CD4-positive, CD25-positive, alpha-beta regulatory T cell (primary cell): ENCODE measurements around the gene SPTBN2. TPM values are rescaled to one million over a fixed set of nuclear protein-coding genes. Genes with fewer than 3 reads are reported as not detected.

Experiments
- ATAC-seq, 2 donors: fragments of 150-1000 bp; cut with Tn5 transposase; one replicate each; pipeline ENCODE4 v1.10.0; 2021; ENCODE audit warnings: low read depth in 2 of 2, moderate number of reproducible peaks in 2 of 2, moderate library complexity in 1 of 2
- DNase-seq, 3 donors: peaks; one replicate each; pipeline versions ENCODE4 v3.0.0 to v3.0.0-alpha.2; 2012 to 2022; ENCODE audit warnings: mixed read lengths in 1 of 3
- H3K27ac ChIP-seq: one replicate; pipeline ENCODE4 v1.7.0; 2013; ENCODE audit warnings: mild to moderate bottlenecking, low read length; ENCODE audit not compliant: insufficient read depth, poor library complexity, severe bottlenecking
- H3K27me3 ChIP-seq: one replicate; pipeline ENCODE4 v1.7.0; 2013; ENCODE audit warnings: low read length; ENCODE audit not compliant: control insufficient read depth, insufficient read depth
- H3K36me3 ChIP-seq: one replicate; pipeline ENCODE4 v1.7.0; 2013; ENCODE audit warnings: mild to moderate bottlenecking, low read length, moderate library complexity; ENCODE audit not compliant: control insufficient read depth, insufficient read depth
- H3K4me1 ChIP-seq: 2 replicates; pipeline ENCODE4 v1.7.0; 2013; ENCODE audit warnings: mild to moderate bottlenecking, low read length; ENCODE audit not compliant: insufficient read depth, control insufficient read depth, poor library complexity, severe bottlenecking
- H3K4me3 ChIP-seq: one replicate; pipeline ENCODE4 v1.7.0; 2013; ENCODE audit warnings: low read depth, mild to moderate bottlenecking, low read length, moderate library complexity
- H3K9me3 ChIP-seq, 2 experiments: 1 replicate in 1 of 2; 2 replicates in 1 of 2; pipeline ENCODE4 v1.7.0; 2013; ENCODE audit warnings: low read length in 2 of 2, mild to moderate bottlenecking in 1 of 2, moderate library complexity in 1 of 2; ENCODE audit not compliant: control insufficient read depth in 2 of 2
- H3K27ac Mint-ChIP-seq, 3 donors: one replicate each; pipeline ENCODE4 v1.8.0; 2020 to 2022; ENCODE audit warnings: mild to moderate bottlenecking in 3 of 3, mixed read lengths in 3 of 3, moderate library complexity in 2 of 3
- H3K27me3 Mint-ChIP-seq: one replicate; pipeline ENCODE4 v1.8.0; 2022; ENCODE audit warnings: mild to moderate bottlenecking, mixed read lengths
- H3K36me3 Mint-ChIP-seq: one replicate; pipeline ENCODE4 v1.8.0; 2020; ENCODE audit warnings: mixed read lengths
- H3K4me1 Mint-ChIP-seq, 4 donors: one replicate each; pipeline ENCODE4 v1.8.0; 2020 to 2022; ENCODE audit warnings: mixed read lengths in 4 of 4, mild to moderate bottlenecking in 1 of 4
- H3K4me3 Mint-ChIP-seq, 4 donors: one replicate each; pipeline ENCODE4 v1.8.0; 2020 to 2022; ENCODE audit warnings: mild to moderate bottlenecking in 4 of 4, mixed read lengths in 4 of 4, moderate library complexity in 3 of 4
- H3K9me3 Mint-ChIP-seq, 7 donors: one replicate each; pipeline ENCODE4 v1.8.0; 2020 to 2022; ENCODE audit warnings: mixed read lengths in 7 of 7, mild to moderate bottlenecking in 3 of 7, moderate library complexity in 2 of 7
- polyA plus RNA-seq, 4 donors: library from polyadenylated mRNA; unstranded; fragments of 300-500 nt; fragmentation: Illumina TruSeq; gene quantifications; one replicate each; pipeline ENCODE4 v1.2.3, GENCODE V29; 2021
- total RNA-seq: library from RNA; stranded (reverse); gene quantifications from one replicate; pipeline ENCODE4 v1.2.3, GENCODE V29; 2022

SPTBN2 gene
- total and polyA plus RNA-seq, 5 donors from 2014 or later, result 0.52 TPM; not detected in 4

GRCh38 chr11:66691311-66691980 lies 37.6 kb downstream of the SPTBN2 start:
- DNase-seq (no peak), ATAC-seq (no peak)
- Mint-ChIP-seq H3K27me3 (peaks cover 4% of the 10 kb centered on the region), H3K4me3 (no peak overlapping the region), H3K9me3 (no peaks in the 10 kb centered on the region), H3K36me3 (no peaks in the 10 kb centered on the region), H3K4me1 (peaks cover 0 to 5% (median 2%) of the 10 kb centered on the region in 4 donors), H3K27ac (no peak overlapping the region)
- Histone ChIP-seq H3K4me3 (no peak overlapping the region), H3K36me3 (no peaks in the 10 kb centered on the region), H3K27ac (no peak overlapping the region), H3K27me3 (no peaks in the 10 kb centered on the region), H3K4me1 (no peaks in the 10 kb centered on the region), H3K9me3 (no peaks in the 10 kb centered on the region)

- Mint-ChIP-seq H3K27ac (no peak overlapping the region), H3K9me3 (peaks cover 0 to 2% (median 0%) of the 10 kb centered on the region in 7 donors), H3K4me1 (peaks cover 0 to 5% (median 2%) of the 10 kb centered on the region in 4 donors), H3K36me3 (no peaks in the 10 kb centered on the region), H3K4me3 (no peak overlapping the region), H3K27me3 (peaks cover 4% of the 10 kb centered on the region)
- no peaks in the 10 kb centered on the region for H3K4me1 ChIP-seq
- no peaks in the 10 kb centered on the region for H3K36me3 ChIP-seq
- no peaks in the 10 kb centered on the region for H3K27me3 ChIP-seq
- H3K4me3 ChIP-seq, result no peak overlapping the region
- DNase-seq (no peak), ATAC-seq (no peak)
- no peak overlapping the region for H3K27ac ChIP-seq
- no peaks in the 10 kb centered on the region for H3K9me3 ChIP-seq
Measured at GRCh38 chr11:66689661-66690590, 39.1 kb downstream of the SPTBN2 start.

DNA sequence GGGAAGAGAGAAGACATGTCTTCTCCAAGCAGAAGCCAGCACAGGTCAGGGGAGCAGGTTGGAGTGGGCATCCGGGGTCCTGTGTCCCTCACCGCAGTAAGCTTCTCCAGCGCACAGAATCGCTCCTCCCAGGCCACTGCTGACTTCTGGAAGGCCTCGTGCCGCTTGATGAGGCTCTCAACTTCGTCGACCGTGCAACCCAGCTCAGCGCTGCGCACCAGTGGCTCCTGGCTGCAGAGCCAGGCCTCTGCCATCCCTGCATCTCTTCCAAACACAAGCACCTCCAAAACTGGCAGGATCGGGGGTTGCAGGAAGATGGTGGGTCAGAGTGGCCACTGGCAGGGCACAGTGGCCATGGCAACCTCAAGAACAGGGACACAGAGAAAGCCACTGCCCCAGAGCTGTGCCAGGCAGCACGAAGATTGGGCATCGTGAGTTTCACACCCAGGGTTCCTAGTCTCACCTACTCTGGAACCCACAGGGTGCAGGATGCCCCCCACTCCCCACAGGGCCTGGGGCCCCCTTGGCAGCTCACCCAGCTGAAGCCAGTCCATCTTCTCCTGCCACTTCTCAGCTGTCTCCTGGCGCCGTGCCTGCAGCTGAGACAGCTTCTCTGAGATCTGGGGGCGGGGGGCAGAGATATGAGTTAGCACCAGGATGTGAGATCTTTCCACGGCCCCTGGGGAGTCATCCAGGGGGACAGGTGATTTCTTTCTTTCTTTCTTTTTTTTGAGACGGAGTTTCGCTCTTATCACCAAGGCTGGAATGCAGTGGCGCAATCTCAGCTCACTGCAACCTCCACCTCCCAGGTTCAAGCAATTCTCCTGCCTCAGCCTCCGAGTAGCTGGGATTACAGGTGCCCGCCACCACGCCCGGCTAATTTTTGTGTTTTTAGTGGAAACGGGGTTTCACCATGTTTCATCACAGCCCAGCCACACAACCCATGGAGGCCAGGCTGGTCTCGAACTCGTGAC lies 40.2 kb downstream of the SPTBN2 start:
- no peak for DNase-seq
- peaks cover 0 to 3% (median 0%) of the 10 kb centered on the region in 4 donors for H3K4me1 Mint-ChIP-seq
- no peak overlapping the region for H3K27ac ChIP-seq
- no peaks in the 10 kb centered on the region for H3K4me1 ChIP-seq
- H3K9me3 ChIP-seq, result no peaks in the 10 kb centered on the region
- H3K27me3 ChIP-seq, result no peaks in the 10 kb centered on the region
- H3K27me3 Mint-ChIP-seq, result no peaks in the 10 kb centered on the region
- ATAC-seq, result no peak
- no peaks in the 10 kb centered on the region for H3K36me3 Mint-ChIP-seq
- H3K27ac Mint-ChIP-seq, result peak overlapping the region in 1 of 3 donors; percentile 38
- no peaks in the 10 kb centered on the region for H3K36me3 ChIP-seq
- no peak overlapping the region for H3K4me3 Mint-ChIP-seq
- peaks cover 0 to 2% (median 0%) of the 10 kb centered on the region in 7 donors for H3K9me3 Mint-ChIP-seq
- H3K4me3 ChIP-seq, result no peak overlapping the region

- ATAC-seq (no peak), DNase-seq (no peak)
- H3K9me3 ChIP-seq, result no peaks in the 10 kb centered on the region
- peaks cover 0 to 2% (median 0%) of the 10 kb centered on the region in 7 donors for H3K9me3 Mint-ChIP-seq
- H3K4me3 ChIP-seq, result no peak overlapping the region
- H3K4me1 Mint-ChIP-seq, result peaks cover 0 to 3% (median 0%) of the 10 kb centered on the region in 4 donors
- H3K4me3 Mint-ChIP-seq, result no peak overlapping the region
- H3K4me1 ChIP-seq, result no peaks in the 10 kb centered on the region
- no peak overlapping the region for H3K27ac ChIP-seq
- H3K27me3 Mint-ChIP-seq, result peaks cover 4% of the 10 kb centered on the region
- H3K27me3 ChIP-seq, result no peaks in the 10 kb centered on the region
- H3K36me3 Mint-ChIP-seq, result no peaks in the 10 kb centered on the region
- H3K36me3 ChIP-seq, result no peaks in the 10 kb centered on the region
- H3K27ac Mint-ChIP-seq, result no peak overlapping the region
Measured at GRCh38 chr11:66687831-66688281, 41.2 kb downstream of the SPTBN2 start.

- no peaks in the 10 kb centered on the region for H3K36me3 Mint-ChIP-seq
- no peak overlapping the region for H3K4me3 Mint-ChIP-seq
- H3K27me3 Mint-ChIP-seq, result peaks cover 4% of the 10 kb centered on the region
- peaks cover 0 to 2% (median 0%) of the 10 kb centered on the region in 7 donors for H3K9me3 Mint-ChIP-seq
- no peak for DNase-seq
- no peak overlapping the region for H3K27ac ChIP-seq
- H3K9me3 ChIP-seq, result no peaks in the 10 kb centered on the region
- no peak for ATAC-seq
- H3K27me3 ChIP-seq, result no peaks in the 10 kb centered on the region
- H3K4me1 ChIP-seq, result no peaks in the 10 kb centered on the region
- H3K4me3 ChIP-seq, result no peak overlapping the region
- peak overlapping the region in 1 of 3 donors; percentile 7 for H3K27ac Mint-ChIP-seq
- peaks cover 0 to 3% (median 0%) of the 10 kb centered on the region in 4 donors for H3K4me1 Mint-ChIP-seq
- no peaks in the 10 kb centered on the region for H3K36me3 ChIP-seq
Measured at GRCh38 chr11:66686801-66687750, 41.9 kb downstream of the SPTBN2 start.

DNA sequence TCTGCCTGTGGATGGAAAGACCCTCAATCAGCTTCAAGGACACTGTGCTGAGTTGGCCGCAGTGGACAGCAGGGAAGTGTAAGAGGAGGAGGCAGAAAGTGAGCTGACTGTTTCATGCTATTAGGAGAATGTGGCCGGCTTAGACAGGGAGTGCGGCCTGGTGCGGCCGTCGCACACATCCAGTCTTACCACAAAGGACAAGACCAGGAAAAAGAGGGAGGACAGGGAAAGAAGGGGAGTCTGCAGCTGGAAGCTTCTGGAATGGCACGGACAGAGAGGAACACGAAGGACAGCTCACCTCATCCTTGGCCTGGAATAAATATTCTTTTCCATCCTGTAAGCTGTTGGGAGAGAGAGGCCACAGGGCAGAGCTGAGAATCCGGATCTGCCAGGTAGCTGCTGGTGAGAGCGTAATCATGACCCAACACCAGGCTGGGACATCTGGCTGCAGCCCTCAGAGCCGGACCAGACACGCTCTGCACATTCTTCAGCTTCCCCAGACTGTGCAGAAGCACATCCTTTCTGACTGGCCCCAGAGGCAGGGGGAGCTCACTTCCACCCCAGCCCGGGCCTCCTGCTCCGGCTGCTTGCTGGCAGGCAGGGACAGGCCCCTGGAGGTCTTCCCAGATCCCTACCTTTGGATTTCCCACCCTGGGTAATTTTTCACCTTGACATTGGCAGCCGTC lies 42.8 kb downstream of the SPTBN2 start:
- H3K4me1 ChIP-seq, result no peaks in the 10 kb centered on the region
- H3K9me3 Mint-ChIP-seq, result peaks cover 0 to 2% (median 0%) of the 10 kb centered on the region in 7 donors
- ATAC-seq (no peak), DNase-seq (no peak)
- H3K4me3 Mint-ChIP-seq, result no peak overlapping the region
- peaks cover 0 to 3% (median 0%) of the 10 kb centered on the region in 4 donors for H3K4me1 Mint-ChIP-seq
- no peaks in the 10 kb centered on the region for H3K36me3 ChIP-seq
- H3K27me3 Mint-ChIP-seq, result peaks cover 4% of the 10 kb centered on the region
- H3K27ac Mint-ChIP-seq, result peak overlapping the region in 2 of 3 donors; percentile 7 to 59
- no peaks in the 10 kb centered on the region for H3K27me3 ChIP-seq
- H3K9me3 ChIP-seq, result no peaks in the 10 kb centered on the region
- no peak overlapping the region for H3K27ac ChIP-seq
- no peaks in the 10 kb centered on the region for H3K36me3 Mint-ChIP-seq
- H3K4me3 ChIP-seq, result no peak overlapping the region
